Activated CD4-positive, CD25-positive, alpha-beta regulatory T cell treated with anti-CD3 and anti-CD28 coated beads, Interleukin-2, amount 50 U/mL, for 16 hours (primary cell): ENCODE results near the gene SPATA9.
"Not testable (repeated sequence)": the region's sequence is repeated elsewhere in the genome, so short reads cannot be mapped to it uniquely, and the experiment has no call there.

Experiments
- DNase-seq: peaks from one replicate; pipeline ENCODE4 v3.0.0-alpha.2; 2020; ENCODE audit warnings: low read depth, low spot score

The SPATA9 gene

DNA sequence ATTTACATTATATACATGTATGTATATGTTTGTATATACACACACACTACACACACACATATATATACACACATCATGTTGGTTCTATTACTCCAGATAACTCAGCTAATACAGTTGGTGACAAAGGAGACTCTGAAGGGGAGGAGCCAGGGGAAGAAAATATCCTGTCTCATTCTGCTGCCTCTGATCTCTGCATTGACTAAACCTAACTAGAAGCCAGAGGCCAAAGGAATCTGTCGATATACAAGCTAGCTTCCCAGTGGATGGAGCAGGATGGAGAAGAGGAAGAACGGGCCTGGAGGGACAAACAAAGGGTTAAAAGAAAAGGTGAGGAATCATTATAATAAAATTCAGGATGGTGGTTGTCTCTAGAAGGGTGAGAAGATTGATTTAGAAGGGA lies 34.6 kb upstream of the SPATA9 start:
- DNase-seq = no peak

DNA sequence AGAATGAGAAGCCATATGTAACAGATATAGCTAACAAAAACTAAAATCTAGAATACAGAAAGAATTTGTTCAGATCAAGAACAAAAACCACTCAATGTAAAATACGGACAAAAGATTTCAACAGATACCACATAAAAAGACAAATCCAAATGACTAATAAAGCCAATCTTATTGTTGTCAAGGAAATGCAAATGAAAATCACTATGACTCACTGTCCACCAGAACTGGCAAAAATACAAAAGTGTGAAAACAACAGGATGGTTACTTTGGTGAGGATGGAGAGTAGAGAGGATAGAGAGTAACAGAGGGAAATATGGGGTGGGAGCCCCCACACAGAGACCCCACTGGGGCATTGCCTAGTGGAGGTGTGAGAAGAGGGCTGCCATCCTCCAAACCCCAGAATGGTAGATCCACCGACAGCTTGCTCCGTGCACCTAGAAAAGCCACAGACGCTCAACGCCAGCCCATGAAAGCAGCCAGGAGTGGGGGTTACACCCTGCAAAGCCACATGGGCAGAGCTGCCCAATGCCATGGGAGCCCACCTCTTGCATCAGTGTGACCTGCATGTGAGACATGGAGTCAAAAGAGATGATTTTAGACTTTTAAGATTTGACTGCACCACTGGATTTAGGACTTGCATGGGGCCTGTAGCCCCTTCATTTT lies 33.1 kb upstream of the SPATA9 start:
- no peak for DNase-seq

DNA sequence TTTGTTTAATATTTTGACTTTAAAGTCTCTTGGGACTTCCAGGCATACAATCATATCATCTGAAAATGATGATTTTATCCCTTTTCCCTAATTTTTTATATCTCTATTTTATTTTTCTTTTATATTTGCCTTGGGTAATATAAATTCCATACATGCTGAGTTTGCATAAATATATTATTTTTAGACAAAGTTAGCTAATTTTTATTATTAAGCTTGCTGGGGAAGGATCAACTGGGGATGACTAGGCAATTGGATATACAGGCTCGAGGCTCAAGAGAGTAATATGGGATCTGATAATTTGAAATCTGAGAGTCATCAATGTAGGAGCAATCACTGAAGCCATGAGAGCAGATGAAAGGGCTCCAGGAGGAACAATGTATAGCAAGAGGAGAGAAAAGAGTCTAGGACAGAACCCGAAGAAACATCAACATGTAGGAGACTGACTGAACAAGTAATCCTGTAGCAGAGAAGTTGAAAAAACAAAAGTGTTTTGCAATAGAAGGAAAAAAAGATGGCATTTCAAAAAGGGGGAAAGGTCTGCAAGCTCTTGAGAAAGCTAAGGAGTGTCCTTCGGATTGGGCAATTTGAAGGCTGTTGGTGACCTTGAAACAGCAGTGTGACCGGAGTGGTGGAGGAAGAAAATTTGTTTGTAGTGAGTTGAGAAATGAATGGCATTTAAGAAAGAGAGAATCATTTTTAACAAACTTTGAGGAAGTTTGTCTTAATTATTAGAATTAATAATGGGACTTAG lies 31.3 kb upstream of the SPATA9 start:
- no peak for DNase-seq

DNA sequence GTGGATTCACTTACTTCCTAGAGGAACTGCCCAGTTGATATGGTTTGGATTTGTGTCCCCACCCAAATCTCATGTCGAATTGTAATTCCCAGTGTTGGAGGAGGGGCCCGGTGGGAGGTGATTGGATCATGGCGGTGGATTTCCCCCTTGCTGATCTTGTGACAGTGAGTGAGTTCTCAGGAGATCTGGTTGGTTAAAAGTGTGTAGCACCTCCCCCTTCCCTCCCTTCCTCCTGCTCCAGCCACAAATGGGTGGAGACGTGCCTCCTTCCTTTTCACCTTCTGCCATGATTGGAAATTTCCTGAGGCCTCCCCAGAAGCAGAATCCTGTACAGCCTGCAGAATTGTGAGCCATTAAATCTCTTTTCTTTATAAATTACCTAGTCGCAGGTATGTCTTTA lies 30.5 kb upstream of the SPATA9 start:
- DNase-seq = not testable (repeated sequence)

DNA sequence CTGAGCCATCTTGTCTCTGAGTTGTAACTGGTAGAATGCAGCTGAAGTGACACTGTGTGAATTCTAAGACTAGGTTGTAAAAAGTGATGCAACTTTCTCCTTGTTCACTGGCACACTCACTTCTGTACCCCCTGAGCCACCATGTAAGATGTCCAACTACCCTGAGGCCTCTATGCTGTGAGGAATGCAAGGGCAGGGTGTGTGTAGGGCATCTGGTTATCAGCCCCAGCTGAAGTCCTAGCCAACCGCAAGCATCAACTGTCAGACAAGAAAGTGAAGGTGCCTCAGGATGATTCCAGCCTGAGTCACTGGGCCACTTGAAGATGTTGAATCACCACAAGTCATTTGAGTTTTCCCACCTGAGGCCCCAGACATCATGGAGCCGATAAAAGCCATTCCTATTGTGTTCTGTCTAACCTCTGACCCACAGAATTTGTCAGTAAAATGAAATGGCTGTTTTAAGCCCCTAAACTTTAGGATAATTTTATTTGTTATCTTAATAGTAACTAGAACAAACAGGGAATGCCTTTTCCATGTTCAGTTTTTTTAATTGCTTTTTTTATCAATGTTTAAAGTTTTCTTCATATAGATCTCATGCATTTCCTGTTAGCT lies 29.7 kb upstream of the SPATA9 start:
- DNase-seq = no peak

DNA sequence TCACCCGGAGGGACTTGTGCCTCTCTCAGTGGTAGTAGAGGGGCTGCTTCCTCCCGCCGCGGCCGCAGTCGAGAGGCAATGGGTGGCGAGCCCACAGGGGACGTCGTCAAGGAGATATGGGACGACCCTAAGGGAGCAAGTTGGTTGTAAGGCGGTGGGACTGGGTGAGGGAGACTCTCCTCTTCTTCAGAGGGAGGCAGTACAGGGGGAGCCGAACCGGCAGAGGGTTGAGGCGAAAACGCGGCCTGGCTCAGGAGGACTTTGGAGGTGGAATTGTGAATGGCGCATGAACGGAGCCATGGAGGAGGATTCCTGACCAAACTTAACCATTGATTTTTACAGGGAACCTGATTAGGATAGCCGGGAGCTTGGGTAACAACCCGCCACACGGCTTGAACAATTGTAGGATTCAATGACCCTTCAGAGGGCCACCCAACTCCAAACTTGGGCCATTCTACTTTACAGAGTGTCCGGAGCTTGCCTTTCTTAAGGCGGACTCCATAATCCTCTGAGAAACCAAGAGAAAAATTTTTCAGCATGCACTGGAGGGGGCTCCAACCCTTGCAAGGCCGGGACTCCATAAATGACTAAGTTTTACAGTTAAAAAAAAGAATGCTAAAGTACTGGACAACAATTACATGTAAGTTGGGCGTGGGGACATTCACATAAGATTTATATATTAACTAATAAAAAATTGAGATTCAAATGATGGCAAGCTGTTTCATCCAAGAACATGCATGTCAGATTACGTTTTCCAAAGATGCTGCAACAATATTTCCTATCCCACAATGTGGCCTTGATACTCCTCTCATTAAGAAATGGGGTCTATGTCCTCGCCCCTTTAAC lies 28.9 kb upstream of the SPATA9 start:
- DNase-seq = no peak

DNA sequence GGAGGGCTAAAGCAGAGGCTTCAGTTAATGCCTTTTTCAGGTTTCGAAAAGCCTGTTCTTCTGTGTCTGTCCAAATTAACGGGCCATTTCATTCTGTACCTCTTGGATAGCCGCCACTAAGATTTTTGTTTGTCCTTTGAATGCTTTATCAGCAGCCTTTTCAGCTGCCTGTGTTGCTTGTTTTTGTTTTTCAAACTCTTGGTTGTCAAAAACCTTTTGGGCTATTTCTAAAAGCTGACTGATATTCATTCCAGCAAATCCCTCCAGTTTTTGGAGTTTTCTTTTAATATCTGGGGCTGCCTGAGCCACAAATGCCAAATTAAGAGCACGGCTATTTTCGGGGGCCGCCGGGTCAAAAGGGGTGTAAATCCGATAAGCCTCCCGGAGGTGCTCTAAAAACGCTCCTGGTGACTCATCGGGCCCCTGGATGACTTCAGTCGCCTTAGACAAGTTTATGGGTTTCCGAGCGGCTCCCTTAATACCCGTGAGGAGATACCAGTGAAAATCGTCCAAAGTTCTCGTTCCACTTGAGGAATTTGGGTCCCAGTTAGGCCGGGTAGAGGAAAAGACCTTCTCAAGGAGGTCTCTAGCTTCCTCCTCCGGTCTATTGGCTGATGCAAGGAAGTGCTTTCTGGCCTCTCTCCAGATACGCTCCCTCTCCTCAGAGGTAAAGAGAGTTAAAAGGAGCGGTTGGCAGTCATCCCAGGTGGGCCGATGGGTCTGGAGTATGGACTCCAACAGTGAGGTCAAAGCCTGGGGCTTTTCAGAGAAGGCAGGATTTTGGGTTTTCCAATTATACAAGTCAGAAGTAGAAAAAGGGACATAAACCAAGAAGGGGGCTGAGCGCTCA lies 28.1 kb upstream of the SPATA9 start:
- not testable (repeated sequence) for DNase-seq

DNA sequence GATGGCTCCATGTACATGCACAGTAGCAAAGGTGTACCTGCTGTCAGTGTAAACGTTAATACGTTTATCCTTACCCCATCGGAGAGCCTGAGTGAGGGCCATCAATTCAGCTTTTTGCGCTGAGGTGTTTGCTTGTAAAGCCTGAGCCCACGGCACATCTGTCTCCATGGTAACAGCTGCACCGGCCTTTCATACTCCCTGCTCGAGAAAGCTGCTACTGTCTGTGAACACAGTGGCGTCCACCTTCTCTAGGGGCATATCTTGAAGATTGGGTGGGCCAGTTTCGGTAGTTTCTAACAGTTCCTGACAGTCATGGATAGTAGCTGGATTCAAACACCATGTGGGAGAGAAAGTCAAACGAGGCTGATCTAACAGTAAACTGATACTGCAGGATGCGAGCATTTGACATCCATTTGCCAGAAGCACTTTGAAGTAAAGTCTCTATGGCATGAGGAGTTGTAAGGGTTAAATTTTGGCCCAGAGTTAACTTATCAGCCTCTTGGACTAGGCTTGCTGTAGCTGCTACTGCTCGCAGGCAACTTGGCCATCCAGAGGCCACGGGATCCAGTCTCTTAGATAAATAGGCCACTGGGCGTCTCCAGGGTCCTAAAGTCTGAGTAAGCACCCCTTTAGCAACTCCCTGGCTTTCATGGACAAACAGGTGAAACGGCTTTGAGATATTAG lies 27.3 kb upstream of the SPATA9 start:
- no peak for DNase-seq

DNA sequence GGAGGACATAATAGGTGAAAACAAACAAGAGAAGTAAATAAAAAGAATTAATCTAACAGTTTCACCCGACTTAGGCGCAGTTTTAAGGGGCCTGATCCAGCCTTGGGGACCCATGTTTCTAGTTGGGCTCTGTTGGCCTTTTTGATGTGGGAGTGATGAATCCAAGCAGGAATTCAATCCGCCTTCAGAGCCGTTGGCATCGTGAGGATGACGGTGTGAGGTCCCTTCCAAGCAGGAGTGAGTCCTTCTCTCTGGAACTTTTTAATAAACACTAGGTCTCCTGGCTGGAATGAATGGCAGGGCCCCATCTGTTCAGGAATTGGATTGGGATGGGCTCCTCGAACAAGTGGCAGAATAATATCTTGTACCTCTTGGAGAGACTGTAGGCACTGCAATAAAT lies 26.1 kb upstream of the SPATA9 start:
- DNase-seq = no peak

DNA sequence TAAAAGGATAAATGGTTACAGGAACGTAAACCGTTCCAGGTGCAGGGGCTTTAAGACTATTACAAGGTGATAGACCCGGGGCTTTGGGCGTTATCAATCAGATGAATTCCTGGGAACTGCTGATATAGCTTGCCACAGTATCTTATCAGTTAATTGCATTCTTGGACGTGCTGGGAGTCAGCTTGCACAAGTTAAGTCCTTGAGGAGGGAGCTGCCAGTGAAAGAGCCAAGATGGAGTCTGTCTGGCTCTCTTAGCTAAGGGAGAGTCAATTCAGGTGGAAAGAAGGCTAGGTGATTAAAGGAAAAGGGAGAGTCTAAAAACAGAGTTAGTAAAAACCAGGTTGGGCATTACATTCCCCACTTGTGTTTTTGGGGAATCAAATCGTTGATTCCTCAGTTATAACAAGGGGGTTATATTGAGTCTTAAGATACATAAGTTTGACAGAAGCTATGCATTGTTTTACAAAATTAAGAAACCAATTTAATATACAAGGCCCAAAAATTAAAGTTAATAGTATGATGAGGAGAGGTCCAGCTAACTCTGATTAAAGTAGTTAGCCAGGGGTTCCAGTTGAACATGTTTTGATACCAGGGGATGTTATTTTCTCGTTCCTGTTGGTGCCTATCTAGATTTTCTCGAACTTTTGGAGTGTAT lies 24.9 kb upstream of the SPATA9 start:
- DNase-seq = not testable (repeated sequence)

DNA sequence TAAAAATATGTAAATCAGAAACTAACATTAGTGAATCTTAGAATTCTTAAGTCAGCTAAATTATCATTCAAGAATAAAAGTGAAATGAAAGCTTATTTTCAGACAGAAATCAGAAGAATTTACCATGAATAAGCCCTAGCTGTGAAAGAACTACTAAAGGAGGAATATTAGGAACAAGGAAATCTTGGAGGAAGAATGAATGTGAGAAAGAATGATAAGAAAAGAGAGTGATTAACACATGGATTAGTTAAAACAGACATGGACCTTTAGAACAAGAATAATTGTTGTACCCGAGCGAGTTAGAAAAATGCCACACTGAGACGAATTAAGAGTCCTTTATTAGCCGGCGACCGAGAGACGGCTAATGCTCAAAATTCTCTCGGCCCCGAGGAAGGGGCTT lies 24.3 kb upstream of the SPATA9 start:
- DNase-seq = no peak

DNA sequence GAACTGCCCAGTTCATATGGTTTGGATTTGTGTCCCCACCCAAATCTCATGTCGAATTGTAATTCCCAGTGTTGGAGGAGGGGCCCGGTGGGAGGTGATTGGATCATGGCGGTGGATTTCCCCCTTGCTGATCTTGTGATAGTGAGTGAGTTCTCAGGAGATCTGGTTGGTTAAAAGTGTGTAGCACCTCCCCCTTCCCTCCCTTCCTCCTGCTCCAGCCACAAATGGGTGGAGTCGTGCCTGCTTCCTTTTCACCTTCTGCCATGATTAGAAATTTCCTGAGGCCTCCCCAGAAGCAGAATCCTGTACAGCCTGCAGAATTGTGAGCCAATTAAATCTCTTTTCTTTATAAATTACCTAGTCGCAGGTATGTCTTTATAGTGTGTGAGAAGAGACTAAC lies 23.4 kb upstream of the SPATA9 start:
- not testable (repeated sequence) for DNase-seq

DNA sequence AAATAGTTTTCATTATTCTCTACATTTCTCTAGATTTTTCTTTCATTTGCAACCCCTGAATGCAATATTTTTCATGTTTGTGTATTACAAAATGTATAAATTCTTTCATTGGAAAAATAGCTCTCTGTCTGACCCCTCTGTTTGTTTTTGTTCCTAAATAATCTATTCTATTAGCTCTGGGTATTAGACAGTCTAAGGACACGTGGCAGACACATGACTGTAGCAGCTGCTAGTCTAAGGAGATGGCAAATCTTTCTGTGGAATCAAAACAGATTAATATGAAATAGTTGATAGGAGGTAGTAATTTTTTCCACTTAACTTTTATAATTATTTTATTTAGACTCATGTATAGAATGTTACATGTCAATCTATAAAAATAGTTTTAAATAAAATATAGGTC lies 21.4 kb upstream of the SPATA9 start:
- DNase-seq = no peak

DNA sequence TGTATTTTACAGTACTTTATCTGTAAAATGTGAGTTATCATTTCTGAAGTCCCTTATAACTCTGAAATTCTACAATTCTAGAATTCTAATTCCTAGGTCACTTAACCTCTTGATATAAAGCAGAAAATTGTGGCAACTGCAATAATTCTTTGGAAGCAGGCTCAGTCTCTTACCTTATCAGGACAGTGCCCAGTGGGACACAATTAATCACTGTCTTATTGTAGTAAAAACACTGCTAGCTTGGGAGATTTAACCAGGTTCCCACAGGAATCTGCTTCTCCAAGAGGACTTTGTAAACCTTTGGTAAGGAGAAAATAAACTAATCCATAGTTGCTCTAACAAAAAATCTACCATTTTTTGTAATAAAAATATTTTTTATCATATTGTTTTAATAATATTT lies 18.3 kb upstream of the SPATA9 start:
- no peak for DNase-seq

DNA sequence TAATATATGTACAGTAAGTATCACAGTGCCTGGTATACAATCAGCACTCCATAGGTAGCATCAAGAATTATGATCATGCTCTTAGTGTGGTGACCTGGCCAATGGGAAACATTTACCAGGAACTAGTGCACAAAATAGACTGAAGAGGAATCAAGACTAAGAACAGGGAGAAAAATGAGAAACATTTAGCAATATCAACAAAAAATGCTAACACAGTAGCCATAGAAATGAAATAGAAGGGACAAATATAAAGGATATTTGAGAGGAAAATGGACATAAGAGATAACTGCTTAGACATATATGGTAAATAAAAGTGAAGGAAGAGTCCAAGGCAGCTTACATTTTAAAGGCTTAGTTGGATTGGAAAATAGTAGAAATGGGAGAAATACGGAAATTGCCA lies 16.5 kb upstream of the SPATA9 start:
- no peak for DNase-seq

DNA sequence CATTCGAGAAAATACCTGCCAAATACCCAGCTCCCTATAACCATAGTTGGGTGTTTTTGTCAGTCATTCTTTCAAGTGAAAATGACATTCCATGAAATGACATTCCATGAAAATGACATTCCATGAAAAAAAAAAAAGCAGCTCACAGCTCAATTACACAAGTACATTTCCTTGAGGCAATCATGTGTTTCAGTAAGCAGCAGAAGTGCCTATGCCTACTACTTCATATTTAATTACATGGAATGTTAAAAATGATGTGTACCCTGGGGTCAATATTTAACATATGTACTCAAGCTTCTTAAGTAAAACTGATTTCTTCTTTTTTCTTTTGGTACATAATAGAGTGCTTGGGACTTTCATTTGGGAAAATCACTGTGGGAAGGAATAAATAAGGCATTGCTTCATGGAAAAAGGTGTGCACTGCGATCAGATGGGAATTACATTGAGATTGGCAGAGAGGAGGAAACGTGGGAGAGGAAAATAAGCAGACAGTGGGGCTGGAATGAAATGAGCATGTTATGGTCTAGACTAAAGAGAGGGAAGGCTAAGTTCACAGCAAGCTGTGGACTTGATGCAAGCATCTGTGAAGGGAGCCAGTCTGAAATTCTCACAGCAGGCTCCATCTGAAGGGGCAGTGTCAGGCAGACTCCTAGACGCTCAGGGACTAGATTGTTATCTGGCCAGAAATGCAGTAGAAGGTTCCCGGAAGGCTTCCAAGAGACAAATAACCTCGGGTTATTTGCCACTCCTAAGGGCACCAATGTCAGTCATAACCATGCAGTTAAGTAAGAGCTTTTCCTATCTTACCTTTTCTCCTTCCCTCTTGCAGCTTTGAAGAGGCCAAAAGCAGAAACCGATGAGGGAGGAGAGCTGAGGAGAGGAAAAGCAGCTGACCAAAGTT lies 15.2 kb upstream of the SPATA9 start:
- DNase-seq = no peak

DNA sequence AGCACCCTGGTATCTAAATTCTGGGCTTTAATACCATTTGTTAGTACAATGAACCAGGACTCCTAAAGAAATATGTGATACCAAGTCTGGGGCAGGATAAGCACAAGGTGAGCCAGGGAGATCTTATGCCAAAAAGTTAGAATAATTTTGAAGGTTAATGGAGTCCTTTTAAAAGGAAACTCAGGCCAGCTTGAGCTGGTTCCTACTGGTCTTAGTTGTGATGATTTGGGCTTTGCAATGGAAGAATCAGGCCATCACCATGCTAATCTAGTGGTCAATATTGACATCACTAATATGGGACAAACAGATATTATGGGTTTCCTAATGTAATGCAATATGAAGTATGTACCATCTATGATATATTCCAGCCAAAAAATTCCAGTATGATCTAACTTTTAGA lies 7.5 kb upstream of the SPATA9 start:
- no peak for DNase-seq

DNA sequence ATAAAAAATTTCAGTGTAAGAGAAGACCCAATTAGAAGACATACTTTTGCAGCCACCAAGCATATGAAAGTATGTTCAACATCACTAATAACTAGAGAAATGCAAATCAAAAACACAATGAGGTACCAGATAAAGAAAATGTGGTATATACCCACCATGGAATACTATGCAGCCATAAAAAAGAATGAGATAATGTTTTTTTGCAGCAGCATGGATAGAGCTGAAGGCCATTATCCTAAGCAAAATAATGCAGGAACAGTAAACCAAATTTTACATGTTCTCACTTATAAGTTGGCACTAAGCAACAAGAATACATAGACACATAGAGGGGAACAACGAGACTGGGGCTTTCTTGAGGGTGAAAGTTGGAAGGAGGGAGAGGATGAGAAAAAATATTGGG lies 6.9 kb upstream of the SPATA9 start:
- DNase-seq = no peak

DNA sequence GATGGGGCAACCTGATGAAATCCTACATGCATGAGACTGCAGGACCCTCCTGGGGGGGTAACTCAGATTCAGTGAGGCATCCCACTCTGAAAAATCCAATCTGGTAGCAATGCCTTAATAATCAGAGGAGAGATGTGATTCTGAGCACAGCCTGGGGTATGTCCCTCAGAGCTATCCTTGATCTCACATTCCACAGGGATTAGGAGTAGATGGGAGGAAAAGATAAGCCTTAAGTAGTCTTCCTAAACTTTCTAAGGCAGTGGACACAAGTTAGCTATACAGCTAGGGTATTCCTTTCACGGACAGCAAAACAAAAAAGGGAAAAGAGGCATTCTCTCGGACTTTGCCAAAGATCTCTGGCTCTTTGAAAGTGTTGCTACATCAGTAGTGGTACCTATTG lies 3.9 kb upstream of the SPATA9 start:
- no peak for DNase-seq
